GM12801 (cell line): ENCODE measurements around the gene TFAP2B.

Experiments
- TF ChIP-seq, protein P1 (sequence below): IDR thresholded peaks from one replicate; pipeline ENCODE4 v1.5.1; 2011; ENCODE audit warnings: control low read depth; ENCODE audit not compliant: insufficient read length; ENCODE audit errors: extremely low read depth

Gene TFAP2B

DNA sequence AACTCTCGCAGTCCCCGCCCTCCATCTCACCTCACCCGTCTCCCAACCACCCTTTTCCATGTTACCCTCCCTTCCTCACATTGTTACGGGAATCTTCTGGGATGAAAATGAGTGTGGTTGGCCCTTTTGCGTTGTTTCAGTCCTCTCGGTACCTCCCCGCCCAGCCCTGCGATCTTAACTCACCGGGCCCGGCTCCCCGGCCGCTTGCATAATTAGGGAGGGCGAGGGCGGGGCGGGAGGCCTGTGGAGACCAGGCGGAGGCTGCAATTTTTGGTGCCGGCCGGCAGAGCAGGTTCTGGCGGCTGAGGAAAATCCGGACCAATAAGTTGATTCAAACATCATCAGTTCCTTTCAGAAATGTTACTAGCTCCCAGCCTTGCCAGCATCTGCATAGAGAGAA, 25.2 kb downstream of the TFAP2B start:
- TF ChIP-seq, protein P1, sequence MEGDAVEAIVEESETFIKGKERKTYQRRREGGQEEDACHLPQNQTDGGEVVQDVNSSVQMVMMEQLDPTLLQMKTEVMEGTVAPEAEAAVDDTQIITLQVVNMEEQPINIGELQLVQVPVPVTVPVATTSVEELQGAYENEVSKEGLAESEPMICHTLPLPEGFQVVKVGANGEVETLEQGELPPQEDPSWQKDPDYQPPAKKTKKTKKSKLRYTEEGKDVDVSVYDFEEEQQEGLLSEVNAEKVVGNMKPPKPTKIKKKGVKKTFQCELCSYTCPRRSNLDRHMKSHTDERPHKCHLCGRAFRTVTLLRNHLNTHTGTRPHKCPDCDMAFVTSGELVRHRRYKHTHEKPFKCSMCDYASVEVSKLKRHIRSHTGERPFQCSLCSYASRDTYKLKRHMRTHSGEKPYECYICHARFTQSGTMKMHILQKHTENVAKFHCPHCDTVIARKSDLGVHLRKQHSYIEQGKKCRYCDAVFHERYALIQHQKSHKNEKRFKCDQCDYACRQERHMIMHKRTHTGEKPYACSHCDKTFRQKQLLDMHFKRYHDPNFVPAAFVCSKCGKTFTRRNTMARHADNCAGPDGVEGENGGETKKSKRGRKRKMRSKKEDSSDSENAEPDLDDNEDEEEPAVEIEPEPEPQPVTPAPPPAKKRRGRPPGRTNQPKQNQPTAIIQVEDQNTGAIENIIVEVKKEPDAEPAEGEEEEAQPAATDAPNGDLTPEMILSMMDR: no peak

DNA sequence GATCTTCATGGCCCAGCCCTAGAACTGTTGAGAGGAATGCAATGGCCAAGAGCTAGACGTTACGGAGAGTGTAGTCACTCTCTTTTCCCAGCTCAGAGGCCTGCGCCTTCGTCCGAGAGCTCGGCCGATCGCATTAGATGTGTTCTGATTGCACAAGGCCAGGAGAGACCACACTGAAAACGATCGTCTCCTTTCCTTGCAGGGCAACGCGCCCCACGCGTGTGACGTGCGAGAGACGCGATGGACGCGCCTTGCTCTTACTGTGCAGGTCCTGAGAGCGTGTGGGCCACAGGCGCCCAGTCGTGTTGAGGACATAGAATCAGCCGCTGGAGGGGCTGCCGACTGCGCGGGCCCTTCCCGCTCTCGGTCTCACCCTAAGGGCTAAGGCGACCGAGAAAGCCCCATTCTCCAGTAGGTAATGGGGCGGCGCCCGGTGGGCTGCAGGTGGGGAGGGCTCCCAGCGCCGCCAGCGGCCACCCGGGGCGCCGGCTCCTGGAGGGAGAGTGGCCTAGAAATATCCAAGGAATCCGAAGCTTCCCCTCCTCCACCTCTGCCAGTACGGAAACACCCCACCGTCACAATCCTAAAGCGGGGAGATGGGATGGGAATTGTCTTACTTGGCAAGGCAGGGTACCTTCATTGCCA, 26.9 kb downstream of the TFAP2B start:
- TF ChIP-seq, protein P1: no peak

- TF ChIP-seq, protein P1: no peak
These were observed 27.6 kb downstream of the TFAP2B start for GRCh38 chr6:50846144-50846851.

- TF ChIP-seq, protein P1: no peak
These were observed 28.1 kb downstream of the TFAP2B start for GRCh38 chr6:50846852-50847155.

DNA sequence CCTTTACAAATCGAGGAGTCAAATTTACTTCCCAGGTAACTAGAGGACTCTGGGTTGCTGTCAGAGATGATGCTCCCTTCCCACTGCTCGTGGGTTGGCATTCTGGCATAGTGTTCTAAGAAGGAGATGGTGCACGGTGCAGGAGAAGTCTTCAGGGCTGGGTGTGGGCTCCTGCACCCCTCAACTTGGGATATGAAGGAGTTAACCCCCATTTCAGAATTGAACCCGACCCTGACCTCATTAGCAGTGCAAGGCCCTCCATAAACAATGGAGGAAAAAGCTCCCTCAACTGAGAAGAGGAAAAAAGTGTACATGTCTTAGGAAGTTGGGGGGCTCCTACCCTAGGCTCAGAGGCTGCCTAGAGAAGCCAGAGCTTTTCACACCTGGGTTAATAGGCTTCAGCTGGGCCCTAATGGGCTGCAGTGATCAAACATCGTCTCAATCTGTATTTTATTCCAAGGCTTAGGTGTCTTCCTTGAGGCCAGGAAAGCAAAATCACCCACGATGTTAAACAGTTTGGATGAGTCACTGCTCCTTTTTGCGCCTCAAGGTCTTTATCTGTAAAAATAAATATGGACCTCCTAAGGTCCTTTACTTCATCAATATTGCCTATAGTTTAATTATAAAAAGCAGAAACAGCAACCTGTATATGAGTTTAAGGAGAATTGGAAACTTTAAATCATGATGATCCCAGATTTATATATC, 29.4 kb downstream of the TFAP2B start:
- TF ChIP-seq, protein P1: no peak

- TF ChIP-seq, protein P1: no peak
These were observed 30.5 kb downstream of the TFAP2B start for GRCh38 chr6:50848989-50849795.

DNA sequence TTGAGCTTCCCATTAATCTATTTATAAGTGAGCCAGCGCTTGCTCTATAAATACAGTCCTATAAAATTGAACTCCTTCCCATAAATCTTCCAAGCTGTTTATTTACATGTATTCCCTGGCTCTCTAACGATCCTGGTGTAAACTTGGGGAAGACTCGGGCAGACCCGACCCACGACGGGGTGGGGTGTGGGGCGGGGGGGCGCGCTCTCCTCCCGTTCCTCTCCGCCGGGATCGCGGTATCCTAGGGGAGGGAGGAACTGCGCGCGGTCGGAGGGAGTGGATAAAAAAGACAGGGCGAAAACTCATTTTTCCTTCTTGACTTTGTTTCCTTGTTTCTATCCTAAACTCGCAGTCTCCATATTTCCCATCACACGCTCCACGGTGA, 31.1 kb downstream of the TFAP2B start:
- TF ChIP-seq, protein P1: no peak
